ENCODE results near the gene EML6. TPM values are rescaled to one million over a fixed set of nuclear protein-coding genes. Genes with fewer than 3 reads are reported as not detected.

Gene EML6
- total and polyA plus RNA-seq, 2 of the 8 experiments (the other 6 are each of a cell fraction or from before 2014, with no cell fraction given) = 1.2 to 1.6 TPM

DNA sequence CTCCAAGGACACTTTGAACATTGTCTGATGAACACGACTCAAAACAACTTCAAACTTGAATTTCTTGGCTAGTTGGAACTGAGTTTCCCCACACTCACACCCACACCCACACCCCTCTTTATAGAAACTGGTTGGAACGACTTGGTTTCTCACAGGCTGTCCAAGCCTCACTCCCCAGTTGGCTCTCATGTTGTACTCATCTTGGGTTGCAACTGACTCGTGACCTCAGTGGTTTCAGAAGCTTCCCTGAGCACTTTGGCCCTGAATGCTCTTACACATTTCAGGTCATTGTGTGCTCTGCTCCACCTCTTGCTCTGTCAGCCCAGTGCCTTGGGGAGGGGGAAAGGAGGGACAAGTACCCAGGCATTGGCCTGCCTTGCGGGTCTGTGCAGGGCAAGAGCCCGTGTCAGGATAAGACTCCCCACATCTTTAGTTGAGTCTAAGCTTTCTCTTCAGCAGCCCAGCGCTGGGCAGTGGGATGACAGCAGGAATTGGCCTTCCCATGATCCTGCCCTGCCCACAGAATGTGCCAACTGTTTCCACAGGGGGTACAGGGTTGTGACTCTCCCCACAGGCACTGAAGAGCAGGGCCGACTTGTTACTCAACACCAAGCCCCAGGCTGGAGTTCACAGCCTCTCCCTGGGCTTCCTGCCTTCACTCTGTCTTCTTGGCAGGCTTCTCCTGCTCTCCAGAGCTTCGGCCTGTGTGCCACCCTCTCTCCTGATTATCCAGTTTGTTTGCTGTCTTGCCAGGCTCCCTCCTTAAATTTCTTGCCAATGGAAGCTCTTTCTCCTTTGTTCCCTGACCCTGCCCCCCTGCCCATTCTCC lies 222.1 kb downstream of the EML6 start:
- no peaks in the 10 kb centered on the region for H3K23me2 ChIP-seq (ENCODE audit: low read depth, low read length)
- H4K91ac ChIP-seq (replicated peaks; ENCODE audit: insufficient read length, low read length) = no peak overlapping the region
- no peaks in the 10 kb centered on the region for H3K9me3 ChIP-seq (ENCODE audit: insufficient read depth in 2 of 2, low read depth in 1 of 2, low read length in 1 of 2)
- H3K36me3 ChIP-seq (ENCODE audit: control insufficient read depth in 2 of 4, insufficient read depth in 4 of 4, low read length in 3 of 4) = no peaks in the 10 kb centered on the region
- H3K14ac ChIP-seq (ENCODE audit: insufficient read length) = no peak overlapping the region
- H3K4me3 ChIP-seq (ENCODE audit: extremely low read depth in 1 of 4, insufficient read depth in 2 of 4, low read depth in 3 of 4, low read length in 4 of 4) = no peak overlapping the region
- no peaks in the 10 kb centered on the region for H3K79me2 ChIP-seq (ENCODE audit: control insufficient read depth in 1 of 2, insufficient read depth in 2 of 2, low read length in 2 of 2)
- peak overlapping the region; percentile 65; the same call in 1 of the 2 replicates for H2AK5ac ChIP-seq (ENCODE audit: low read depth, low read length)
- 73% methylated on average over 6 of the region's 8 CpGs; no CpG with 5 or more reads in 1 of the 2 experiments for WGBS, 2 experiments (ENCODE audit: extremely low coverage in 1 of 2, insufficient coverage in 1 of 2, insufficient read length in 1 of 2, insufficient replicate concordance in 2 of 2, low coverage in 1 of 2, low lambda C conversion rate in 2 of 2, missing lambda C conversion rate in 1 of 2)
- peaks cover 0 to 5% (median 0%) of the 10 kb centered on the region in 4 experiments; a peak in 2 of 7 replicates for H3K4me1 ChIP-seq (replicated peaks in 1 of 4; ENCODE audit: control insufficient read depth in 3 of 4, insufficient read depth in 4 of 4, low read length in 3 of 4)
- H2BK120ac ChIP-seq (replicated peaks; ENCODE audit: low read depth, low read length) = no peak overlapping the region
- ChIA-PET CTCF (ENCODE audit: partially characterized antibody) (interaction anchor here (0.7 kb wide), 1 partner anchor 137 kb away, joined by 3 read pairs; no protein-coding TSS in a partner anchor), POLR2A (ENCODE audit: partially characterized antibody) (interaction anchor here (0.8 to 0.9 kb wide), 2 partner anchors 27 to 74 kb away, joined by 3 read pairs; no protein-coding TSS in a partner anchor)
- no peaks in the 10 kb centered on the region; a peak in 1 of 7 replicates for H3K27me3 ChIP-seq (replicated peaks in 1 of 4; ENCODE audit: control insufficient read depth in 3 of 4, extremely low read depth in 1 of 4, insufficient read depth in 3 of 4, low read length in 3 of 4)
- H3K27ac ChIP-seq (ENCODE audit: low read depth, low read length) = no peak overlapping the region
- no peak overlapping the region for H4K5ac ChIP-seq (ENCODE audit: insufficient read length, low read depth, low read length)
- H2BK12ac ChIP-seq (ENCODE audit: low read depth, low read length) = 0 out of 2 replicates have a peak overlapping the region, but pooled peaks have one; percentile 17
- peak overlapping the region; percentile 60; the same call in 1 of the 2 replicates for H3K18ac ChIP-seq (ENCODE audit: extremely low read depth, low read length)
- no peaks in the 10 kb centered on the region for H3K79me1 ChIP-seq (ENCODE audit: low read depth, low read length)
- H4K20me1 ChIP-seq (replicated peaks in 1 of 2; ENCODE audit: control insufficient read depth in 1 of 2, insufficient read depth in 2 of 2, low read length in 2 of 2) = no peaks in the 10 kb centered on the region
- no peak overlapping the region for H4K8ac ChIP-seq (ENCODE audit: extremely low read depth, insufficient read depth, low read length)
- H3K4ac ChIP-seq (replicated peaks; ENCODE audit: insufficient read length, low read depth, low read length) = no peak overlapping the region
- 0 out of 2 replicates have a peak overlapping the region, but pooled peaks have one; percentile 17 for H2AFZ ChIP-seq (ENCODE audit: low read length)
- no peak overlapping the region for H2BK20ac ChIP-seq (ENCODE audit: low read length)
- no peak overlapping the region for H3K4me2 ChIP-seq (ENCODE audit: insufficient read depth in 1 of 2, low read depth in 2 of 2, low read length in 2 of 2)
- no peak for DNase-seq (ENCODE audit: low read depth in 1 of 2, low spot score in 2 of 2)
- no peak overlapping the region for H3K23ac ChIP-seq (ENCODE audit: insufficient read length)
- no peak overlapping the region for H3K9ac ChIP-seq (replicated peaks in 1 of 4; ENCODE audit: extremely low read depth in 1 of 4, low read depth in 3 of 4, low read length in 3 of 4)
- FAIRE-seq = no peak
- H2BK15ac ChIP-seq (ENCODE audit: low read length) = peak overlapping the region; percentile 81; the same call in 1 of the 2 replicates
- H3K56ac ChIP-seq (replicated peaks; ENCODE audit: insufficient read length, low read depth, low read length) = no peak overlapping the region
- H2BK5ac ChIP-seq (ENCODE audit: low read depth, low read length) = no peak overlapping the region
- no peak for TF ChIP-seq HDAC6 (IDR thresholded peaks at IDR 0.05; ENCODE audit: low read depth, low read length)
- TF ChIP-seq CBX8 (IDR thresholded peaks at IDR 0.05; ENCODE audit: borderline replicate concordance, low read depth, low read length) = no peak
- TF ChIP-seq TBP (IDR thresholded peaks at IDR 0.05; ENCODE audit: low read depth, low read length) = no peak
- no peak for TF ChIP-seq NANOG (IDR thresholded peaks at IDR 0.05; ENCODE audit: insufficient read depth, low read depth, low read length, poor library complexity, severe bottlenecking)
- no peak for TF ChIP-seq ZNF274 (IDR thresholded peaks at IDR 0.05; ENCODE audit: borderline replicate concordance, extremely low read depth, low read length)
- no peak for TF ChIP-seq CEBPB (IDR thresholded peaks at IDR 0.05; ENCODE audit: low read depth, low read length)
- TF ChIP-seq GTF2F1 (IDR thresholded peaks at IDR 0.05; ENCODE audit: borderline replicate concordance, low read depth, low read length) = no peak
- TF ChIP-seq POLR2AphosphoS5 (IDR thresholded peaks at IDR 0.05; ENCODE audit: low read depth, low read length) = no peak
